HG03354 (cell line): ENCODE data around the gene ARX.

ENCODE experiments used
- ATAC-seq: cut with Tn5 transposase; IDR thresholded peaks from one replicate; pipeline ENCODE4 v1.9.1; 2021; ENCODE audit warnings: mild to moderate bottlenecking; ENCODE audit not compliant: unreplicated experiment, poor library complexity, severe bottlenecking

Gene ARX

DNA sequence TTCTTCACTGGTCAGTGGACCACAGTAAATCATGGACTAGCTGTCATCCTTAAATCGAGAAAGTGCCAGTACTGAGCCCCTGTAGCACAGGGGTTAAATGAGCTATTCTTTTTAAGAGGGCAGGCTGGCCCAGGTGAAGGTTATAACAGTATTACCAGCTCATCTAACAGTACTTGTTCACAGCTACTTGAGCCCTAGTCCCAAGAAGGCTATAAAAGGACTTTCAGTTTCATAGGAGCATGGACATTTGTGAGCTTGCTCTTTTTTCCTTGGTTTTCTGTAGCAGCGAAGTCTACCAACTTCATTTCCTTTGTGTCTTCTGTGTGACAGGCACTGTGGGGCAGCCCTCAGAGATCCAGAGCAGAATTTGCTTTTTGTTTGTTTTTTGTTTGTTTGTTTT lies 61.0 kb downstream of the ARX start:
- no peak for ATAC-seq
